ENCODE data around the gene MPND. TPM values are rescaled to one million over a fixed set of nuclear protein-coding genes. Genes with fewer than 3 reads are reported as not detected.

Gene MPND
- total RNA-seq, 3 donors from 2014 or later = 6.1 to 7.7 (median 7.5) TPM

- no peaks in the 10 kb centered on the region for H3K27me3 ChIP-seq
- H3K9me3 ChIP-seq = no peaks in the 10 kb centered on the region
- H3K4me3 ChIP-seq = no peak overlapping the region
- no peaks in the 10 kb centered on the region for H3K36me3 ChIP-seq
- DNase-seq (ENCODE audit: low spot score in 2 of 2) = no peak
- TF ChIP-seq CTCF (IDR thresholded peaks at IDR 0.05) (no peak), POLR2AphosphoS5 (IDR thresholded peaks at IDR 0.05) (no peak), POLR2A (IDR thresholded peaks at IDR 0.05) (no peak)
- intact Hi-C loops (cut with DNase I; ENCODE audit: low total_unique reads) = loop anchor here (5.0 kb wide), 1 partner anchor 1738 kb away; no protein-coding TSS in a partner anchor
- no peak overlapping the region for H3K27ac ChIP-seq
- no peaks in the 10 kb centered on the region for H3K4me1 ChIP-seq
Measured at GRCh38 chr19:4319067-4319718, 24.2 kb upstream of the MPND start.

GRCh38 chr19:4320419-4320818 lies 22.9 kb upstream of the MPND start:
- H3K9me3 ChIP-seq = no peaks in the 10 kb centered on the region
- DNase-seq (ENCODE audit: low spot score in 2 of 2) = no peak
- no peaks in the 10 kb centered on the region for H3K4me1 ChIP-seq
- intact Hi-C loops (cut with DNase I; ENCODE audit: low total_unique reads) = no loop called here
- no peak overlapping the region for H3K27ac ChIP-seq
- H3K36me3 ChIP-seq = no peaks in the 10 kb centered on the region
- TF ChIP-seq POLR2A (IDR thresholded peaks at IDR 0.05) = no peak
- TF ChIP-seq CTCF (IDR thresholded peaks at IDR 0.05) = no peak
- TF ChIP-seq POLR2AphosphoS5 (IDR thresholded peaks at IDR 0.05) = no peak
- no peak overlapping the region for H3K4me3 ChIP-seq
- H3K27me3 ChIP-seq = no peaks in the 10 kb centered on the region

DNA sequence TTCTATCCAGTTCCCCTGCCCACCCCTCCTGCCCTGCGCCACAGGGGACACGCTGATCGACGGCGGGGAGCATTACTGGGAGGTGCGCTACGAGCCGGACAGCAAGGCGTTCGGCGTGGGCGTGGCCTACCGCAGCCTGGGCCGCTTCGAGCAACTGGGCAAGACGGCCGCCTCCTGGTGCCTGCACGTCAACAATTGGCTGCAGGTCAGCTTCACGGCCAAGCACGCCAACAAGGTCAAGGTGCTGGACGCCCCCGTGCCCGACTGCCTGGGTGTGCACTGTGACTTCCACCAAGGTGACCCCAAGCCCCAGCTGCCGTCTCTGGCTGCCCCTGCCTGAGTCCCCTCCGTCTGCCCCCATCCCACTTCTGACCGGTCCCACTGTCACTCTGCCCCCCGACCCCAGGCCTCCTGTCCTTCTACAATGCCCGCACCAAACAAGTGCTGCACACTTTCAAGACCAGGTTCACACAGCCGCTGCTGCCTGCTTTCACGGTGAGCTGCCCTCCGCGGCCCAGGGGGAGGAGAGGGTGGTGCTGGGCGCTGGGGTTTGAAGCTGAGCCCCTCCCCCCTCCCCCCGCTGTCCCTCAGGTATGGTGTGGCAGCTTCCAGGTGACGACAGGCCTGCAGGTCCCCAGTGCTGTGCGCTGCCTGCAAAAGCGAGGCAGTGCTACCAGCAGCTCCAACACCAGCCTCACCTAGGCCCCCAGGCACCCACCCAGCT lies 20.3 kb upstream of the MPND start:
- no peak overlapping the region for H3K27ac ChIP-seq
- no peaks in the 10 kb centered on the region for H3K9me3 ChIP-seq
- no peak overlapping the region for H3K4me3 ChIP-seq
- DNase-seq (ENCODE audit: low spot score in 2 of 2) = no peak
- no peaks in the 10 kb centered on the region for H3K4me1 ChIP-seq
- no peak for TF ChIP-seq POLR2AphosphoS5 (IDR thresholded peaks at IDR 0.05)
- TF ChIP-seq POLR2A (IDR thresholded peaks at IDR 0.05) = no peak
- no peak for TF ChIP-seq CTCF (IDR thresholded peaks at IDR 0.05)
- intact Hi-C loops (cut with DNase I; ENCODE audit: low total_unique reads) = no loop called here
- no peaks in the 10 kb centered on the region for H3K36me3 ChIP-seq
- no peaks in the 10 kb centered on the region for H3K27me3 ChIP-seq

GRCh38 chr19:4323692-4324091 lies 19.7 kb upstream of the MPND start:
- no peaks in the 10 kb centered on the region for H3K9me3 ChIP-seq
- TF ChIP-seq CTCF (IDR thresholded peaks at IDR 0.05) (no peak), POLR2A (IDR thresholded peaks at IDR 0.05) (no peak), POLR2AphosphoS5 (IDR thresholded peaks at IDR 0.05) (no peak)
- no peak overlapping the region for H3K4me3 ChIP-seq
- no peak for DNase-seq (ENCODE audit: low spot score in 2 of 2)
- no peak overlapping the region for H3K27ac ChIP-seq
- no peaks in the 10 kb centered on the region for H3K36me3 ChIP-seq
- intact Hi-C loops (cut with DNase I; ENCODE audit: low total_unique reads) = no loop called here
- no peaks in the 10 kb centered on the region for H3K4me1 ChIP-seq
- H3K27me3 ChIP-seq = no peaks in the 10 kb centered on the region

GRCh38 chr19:4324228-4324627 lies 19.1 kb upstream of the MPND start:
- Histone ChIP-seq H3K36me3 (no peaks in the 10 kb centered on the region), H3K27ac (no peak overlapping the region), H3K9me3 (no peaks in the 10 kb centered on the region), H3K4me3 (no peak overlapping the region), H3K27me3 (no peaks in the 10 kb centered on the region), H3K4me1 (no peaks in the 10 kb centered on the region)
- DNase-seq (ENCODE audit: low spot score in 2 of 2) = no peak
- TF ChIP-seq CTCF (IDR thresholded peaks at IDR 0.05) (no peak), POLR2A (IDR thresholded peaks at IDR 0.05) (no peak)
- intact Hi-C loops (cut with DNase I; ENCODE audit: low total_unique reads) = no loop called here
